ENCODE data around the gene TMEM176A.

- TF ChIP-seq CTCF (IDR thresholded peaks at IDR 0.05; ENCODE audit: insufficient read depth, low read length) (no peak), REST (IDR thresholded peaks at IDR 0.05; ENCODE audit: insufficient replicate concordance, low read depth) (no peak)
Measured at GRCh38 chr7:150838965-150839650, 38.5 kb downstream of the TMEM176A start.

Data from HL-60 (cell line).